H1 (cell line): Measurements from ENCODE around the gene ZBTB37. TPM values are rescaled to one million over a fixed set of nuclear protein-coding genes. Genes with fewer than 3 reads are reported as not detected.

Experiments
- CTCF ChIA-PET: fragments of 300-600 bp; sonication (Branson Sonifier 250); formaldehyde crosslinking; loops from one replicate; lab custom pipeline; 2021; ENCODE audit not compliant: partially characterized antibody; lab: Charles Lee
- POLR2A ChIA-PET: fragments of 300-600 bp; sonication (Branson Sonifier 250); formaldehyde crosslinking; loops from one replicate; lab custom pipeline; 2021; ENCODE audit warnings: inconsistent platforms; ENCODE audit not compliant: partially characterized antibody; lab: Charles Lee
- DNase-seq, 2 experiments: peaks; one replicate each; pipeline versions ENCODE4 v3.0.0 to v3.0.0-alpha.2; 2010 to 2022; ENCODE audit warnings: low spot score in 2 of 2, low read depth in 1 of 2, mixed read lengths in 1 of 2
- FAIRE-seq: peaks from 2 replicates; lab custom pipeline; 2011; peaks lifted over from hg19 to GRCh38; lab: Jason Lieb, UNC
- H2AFZ ChIP-seq: 2 replicates; pipeline ENCODE4 v1.8.1; 2012; ENCODE audit warnings: low read length, inconsistent platforms
- H2AK5ac ChIP-seq: 2 replicates; pipeline ENCODE4 v1.6.1; 2013; ENCODE audit warnings: low read depth, low read length
- H2BK120ac ChIP-seq: replicated peaks from 2 replicates; pipeline ENCODE3; 2013; ENCODE audit warnings: low read depth, low read length, inconsistent platforms
- H2BK12ac ChIP-seq: 2 replicates; pipeline ENCODE4 v1.6.1; 2013; ENCODE audit warnings: low read depth, low read length
- H2BK15ac ChIP-seq: 2 replicates; pipeline ENCODE4 v1.6.1; 2013; ENCODE audit warnings: low read length
- H2BK20ac ChIP-seq: 2 replicates; pipeline ENCODE4 v1.6.1; 2013; ENCODE audit warnings: low read length
- H2BK5ac ChIP-seq: 2 replicates; pipeline ENCODE4 v1.6.1; 2013; ENCODE audit warnings: low read depth, low read length
- H3K14ac ChIP-seq: 2 replicates; pipeline ENCODE4 v1.6.1; 2013; ENCODE audit warnings: inconsistent platforms; ENCODE audit not compliant: insufficient read length
- H3K18ac ChIP-seq: 2 replicates; pipeline ENCODE4 v1.6.1; 2013; ENCODE audit warnings: low read length; ENCODE audit errors: extremely low read depth
- H3K23ac ChIP-seq: 2 replicates; pipeline ENCODE4 v1.6.1; 2013; ENCODE audit warnings: inconsistent platforms; ENCODE audit not compliant: insufficient read length
- H3K23me2 ChIP-seq: 2 replicates; pipeline ENCODE4 v1.6.1; 2013; ENCODE audit warnings: low read depth, low read length
- H3K27ac ChIP-seq: 2 replicates; pipeline ENCODE4 v1.6.1; 2011; ENCODE audit warnings: low read depth, low read length, inconsistent platforms
- H3K27me3 ChIP-seq, 4 experiments: replicated peaks in 1 of 4; 1 replicate in 1 of 4; 2 replicates in 3 of 4; pipeline versions ENCODE4 v1.6.1 to v1.8.1; 2011 to 2013; ENCODE audit warnings: low read length in 3 of 4, mild to moderate bottlenecking in 3 of 4, inconsistent platforms in 2 of 4, mixed read lengths in 2 of 4, moderate library complexity in 1 of 4; ENCODE audit not compliant: control insufficient read depth in 3 of 4, insufficient read depth in 3 of 4; ENCODE audit errors: extremely low read depth in 1 of 4
- H3K36me3 ChIP-seq, 4 experiments: 2 replicates each; pipeline versions ENCODE4 v1.6.1 to v1.8.1; 2011 to 2013; ENCODE audit warnings: mild to moderate bottlenecking in 4 of 4, low read length in 3 of 4, moderate library complexity in 2 of 4, control low read depth in 1 of 4, inconsistent platforms in 1 of 4; ENCODE audit not compliant: insufficient read depth in 4 of 4, control insufficient read depth in 2 of 4
- H3K4ac ChIP-seq: replicated peaks from 2 replicates; pipeline ENCODE3; 2013; ENCODE audit warnings: low read length, low read depth, mixed read lengths, inconsistent platforms; ENCODE audit not compliant: insufficient read length
- H3K4me1 ChIP-seq, 4 experiments: replicated peaks in 1 of 4; 1 replicate in 1 of 4; 2 replicates in 3 of 4; pipeline versions ENCODE4 v1.6.1 to v1.8.1; 2011 to 2013; ENCODE audit warnings: low read length in 3 of 4, inconsistent platforms in 2 of 4, mixed read lengths in 1 of 4; ENCODE audit not compliant: insufficient read depth in 4 of 4, control insufficient read depth in 3 of 4
- H3K4me2 ChIP-seq, 2 experiments: 2 replicates each; pipeline versions ENCODE4 v1.6.1 to v1.8.1; 2011 to 2013; ENCODE audit warnings: low read depth in 2 of 2, low read length in 2 of 2, control low read depth in 1 of 2, inconsistent platforms in 1 of 2, mild to moderate bottlenecking in 1 of 2; ENCODE audit not compliant: insufficient read depth in 1 of 2
- H3K4me3 ChIP-seq, 4 experiments: fragments of 200-600, 300-600 bp in 1 of 4; sonication (generic), shearing (Covaris generic), sonication (Bioruptor Twin) in 1 of 4; 2 replicates each; pipeline versions ENCODE4 v1.5.1 to v1.8.1; 2011 to 2016; ENCODE audit warnings: low read length in 4 of 4, low read depth in 3 of 4, control low read depth in 2 of 4, inconsistent platforms in 2 of 4, mild to moderate bottlenecking in 2 of 4, mixed read lengths in 1 of 4, moderate library complexity in 1 of 4; ENCODE audit not compliant: insufficient read depth in 2 of 4; ENCODE audit errors: extremely low read depth in 1 of 4
- H3K56ac ChIP-seq: replicated peaks from 2 replicates; pipeline ENCODE3; 2013; ENCODE audit warnings: low read depth, mild to moderate bottlenecking, mixed read lengths, low read length, inconsistent platforms; ENCODE audit not compliant: insufficient read length
- H3K79me1 ChIP-seq: 2 replicates; pipeline ENCODE4 v1.6.1; 2013; ENCODE audit warnings: low read depth, low read length, control low read depth
- H3K79me2 ChIP-seq, 2 experiments: 2 replicates each; pipeline versions ENCODE4 v1.6.1 to v1.8.1; 2012 to 2013; ENCODE audit warnings: low read length in 2 of 2, mild to moderate bottlenecking in 2 of 2, inconsistent platforms in 1 of 2; ENCODE audit not compliant: insufficient read depth in 2 of 2, control insufficient read depth in 1 of 2
- H3K9ac ChIP-seq, 4 experiments: replicated peaks in 1 of 4; 1 replicate in 1 of 4; 2 replicates in 3 of 4; pipeline versions ENCODE4 v1.6.1 to v1.8.1; 2011 to 2013; ENCODE audit warnings: low read depth in 3 of 4, low read length in 3 of 4, control low read depth in 2 of 4, mild to moderate bottlenecking in 2 of 4, moderate library complexity in 2 of 4, inconsistent platforms in 1 of 4; ENCODE audit errors: extremely low read depth in 1 of 4
- H3K9me3 ChIP-seq, 2 experiments: 2 replicates each; pipeline versions ENCODE4 v1.6.1 to v1.8.1; 2012 to 2013; ENCODE audit warnings: mild to moderate bottlenecking in 2 of 2, moderate library complexity in 2 of 2, control low read depth in 1 of 2, inconsistent platforms in 1 of 2, low read depth in 1 of 2, low read length in 1 of 2, mixed read lengths in 1 of 2; ENCODE audit not compliant: insufficient read depth in 2 of 2
- H4K20me1 ChIP-seq, 2 experiments: replicated peaks in 1 of 2; 2 replicates each; pipeline versions ENCODE3 to v1.8.1; 2011 to 2013; ENCODE audit warnings: inconsistent platforms in 2 of 2, low read length in 2 of 2, mild to moderate bottlenecking in 1 of 2; ENCODE audit not compliant: insufficient read depth in 2 of 2, control insufficient read depth in 1 of 2
- H4K5ac ChIP-seq: 2 replicates; pipeline ENCODE4 v1.6.1; 2013; ENCODE audit warnings: low read length, low read depth, mixed read lengths, inconsistent platforms; ENCODE audit not compliant: insufficient read length
- H4K8ac ChIP-seq: 2 replicates; pipeline ENCODE4 v1.8.0; 2013; ENCODE audit warnings: mild to moderate bottlenecking, moderate library complexity, low read length, inconsistent platforms; ENCODE audit not compliant: insufficient read depth; ENCODE audit errors: extremely low read depth
- H4K91ac ChIP-seq: replicated peaks from 2 replicates; pipeline ENCODE3; 2013; ENCODE audit warnings: low read length, mixed read lengths, inconsistent platforms; ENCODE audit not compliant: insufficient read length
- ASH2L ChIP-seq: fragments of 200-600, 300-600 bp; sonication (generic); IDR thresholded peaks from one replicate; pipeline ENCODE4 v1.7.1; 2017; ENCODE audit warnings: low read length
- CBX8 ChIP-seq: fragments of 300-800, 300-1000 bp; sonication (generic); IDR thresholded peaks from 2 replicates; pipeline ENCODE4 v1.7.1; 2016; ENCODE audit warnings: low read depth, low read length, borderline replicate concordance
- MAFK ChIP-seq: IDR thresholded peaks from 2 replicates; pipeline ENCODE4 v1.6.1; 2012; ENCODE audit warnings: low read depth, mild to moderate bottlenecking, improper control_type of control experiment, low read length
- NRF1 ChIP-seq: IDR thresholded peaks from 2 replicates; pipeline ENCODE4 v1.6.1; 2011; ENCODE audit warnings: mild to moderate bottlenecking, low read depth, low read length, improper control_type of control experiment
- SP1 ChIP-seq: IDR thresholded peaks from 2 replicates; pipeline ENCODE4 v1.6.1; 2011; ENCODE audit warnings: low read depth, low read length
- WGBS, 2 experiments: shearing (Covaris generic) in 1 of 2; methylation state at CpG; one replicate each; pipeline versions ENCODE4 v1.1.6 to v1.1.7; 2013 to 2015; ENCODE audit warnings: low lambda C conversion rate in 2 of 2, mixed read lengths in 2 of 2, inconsistent platforms in 1 of 2, low coverage in 1 of 2, missing lambda C conversion rate in 1 of 2; ENCODE audit not compliant: insufficient replicate concordance in 2 of 2, insufficient coverage in 1 of 2, insufficient read length in 1 of 2; ENCODE audit errors: extremely low coverage in 1 of 2, missing lambda C conversion rate in 1 of 2; 5-methylcytosine and 5-hydroxymethylcytosine counted together
- long read RNA-seq, 2 experiments: library from RNA in 1 of 2; library from capped mRNA in 1 of 2; stranded (forward); transcript quantifications; one replicate each; pipeline ENCODE4 v2.0.0, GENCODE V29; 2021; ENCODE audit warnings: inconsistent platforms in 1 of 2
- polyA minus RNA-seq, 3 experiments: library from RNA; depleted of rRNA, polyadenylated mRNA; stranded (reverse); fragments of >200 nt; gene quantifications; 1 replicate in 2 of 3; 2 replicates in 1 of 3; pipeline ENCODE4 v1.2.3, GENCODE V29; 2011
- polyA plus RNA-seq, 7 experiments: library from polyadenylated mRNA; depleted of rRNA in 3 of 7; stranded (reverse) in 5 of 7; unstranded in 2 of 7; fragments of >200 nt in 5 of 7; fragments of 200-250 nt in 2 of 7; gene quantifications; 1 replicate in 5 of 7; 2 replicates in 1 of 7; 4 replicates in 1 of 7; pipeline versions ENCODE4 v1.2.1 to v1.2.3, GENCODE V29; 2011 to 2013; ENCODE audit warnings: missing spikeins in 2 of 7, mixed read lengths in 2 of 7
- total RNA-seq: library from RNA; stranded (reverse); fragmentation: NEBNext Ultra II Directional; extraction: Animal tissue kit (Norgen Biotek cat#: 25700); gene quantifications from 2 replicates; pipeline ENCODE4 v1.2.1, GENCODE V29; 2021

ZBTB37 gene
- 11.3 and 12.5 TPM in 2 replicates for total RNA-seq
- polyA plus RNA-seq (2011; rRNA removed), result 1.6 and 1.7 TPM in 2 replicates
- 2.5 TPM for polyA plus RNA-seq (2011; cell fraction: cytosol; rRNA removed)
- polyA plus RNA-seq (2011; cell fraction: nucleus; rRNA removed), result 5.2 TPM
- polyA plus RNA-seq (2012, experiment 1 of 2), result 1.6 to 4.6 TPM (median 2.8 TPM) in 4 replicates
- 0.14 TPM for polyA plus RNA-seq (2012, experiment 2 of 2)
- 3.3 TPM for polyA plus RNA-seq (2013, experiment 1 of 2)
- 2.8 TPM for polyA plus RNA-seq (2013, experiment 2 of 2)
- polyA minus RNA-seq (2011; rRNA and poly(A)+ RNA removed), result 27.7 and 32.6 TPM in 2 replicates
- 5.9 TPM for polyA minus RNA-seq (2011; cell fraction: cytosol; rRNA and poly(A)+ RNA removed)
- 15.9 TPM for polyA minus RNA-seq (2011; cell fraction: nucleus; rRNA and poly(A)+ RNA removed)
- long read RNA-seq, experiment 1, partial matches to known transcripts, result 0 of 3 reads
- long read RNA-seq, experiment 1, other reads (novel, unspliced or antisense), result 3 of 3 reads
- long read RNA-seq, experiment 2, partial matches to known transcripts, result 0 of 1 reads
- long read RNA-seq, experiment 2, other reads (novel, unspliced or antisense), result 1 of 1 reads

DNA sequence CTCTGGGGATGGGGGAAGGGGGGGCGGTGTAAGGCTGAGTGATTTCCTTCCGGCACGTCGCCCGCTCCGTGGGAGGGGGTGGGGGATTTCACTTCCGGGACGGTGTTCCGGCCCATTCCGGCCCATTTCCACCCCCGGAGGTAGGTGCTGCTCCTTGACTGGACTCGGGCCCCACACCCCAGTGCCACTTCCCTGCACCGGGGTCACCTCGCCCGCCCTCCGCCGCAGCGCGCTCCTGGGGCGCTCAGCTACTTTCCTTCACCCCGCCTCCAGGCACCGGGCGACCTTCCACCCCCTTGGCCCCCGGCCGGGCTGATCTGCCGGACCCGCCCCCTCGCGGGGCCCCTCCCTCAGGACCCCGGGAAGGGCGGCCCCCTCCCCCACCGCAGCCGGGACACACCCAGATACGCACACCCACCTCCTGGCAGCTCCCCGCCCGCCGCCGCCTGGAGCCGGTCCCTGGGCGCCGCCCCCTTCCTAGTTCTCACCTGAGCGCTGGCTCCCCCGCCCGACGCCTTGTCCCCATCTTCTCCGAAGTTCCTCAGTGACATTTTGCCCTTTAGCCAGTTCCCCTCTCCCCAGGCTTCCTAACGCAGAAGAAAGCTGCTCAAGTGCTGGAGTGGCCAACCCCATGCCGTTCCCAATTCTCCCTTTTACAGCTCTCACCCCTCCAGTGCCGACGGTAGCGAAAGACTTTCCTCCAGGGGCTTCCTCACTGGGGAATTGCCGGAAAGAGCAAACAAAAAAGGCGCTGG, at the start of gene ZBTB37:
Gene ZBTB37, plus strand, starts transcription at position 115 of the 755 bp plus-strand sequence. CDS start 1,846 bp downstream, outside the sequence.
- peak within 1 kb of the TSS; percentile 98 for H2BK5ac ChIP-seq
- peak within 1 kb of the TSS; percentile 80 for H4K5ac ChIP-seq
- H2BK120ac ChIP-seq, result peak within 1 kb of the TSS; percentile 58
- DNase-seq (peak; percentile 81 to 99), FAIRE-seq (no peak)
- POLR2A ChIA-PET, result interaction anchor here (0.6 to 13.3 kb wide), 93 partner anchors 8 to 1336 kb away, joined by 3 to 475 read pairs (median 5); partner anchors contain the start of genes CENPL, DARS2, KLHL20 and PRDX6
- no peak within 1 kb of the TSS for H2BK15ac ChIP-seq
- peaks cover 2 to 10% (median 4%) of the 10 kb centered on the region in 4 experiments; a peak in 5 of 7 replicates for H3K4me1 ChIP-seq
- peaks cover 3% of the 10 kb centered on the region for H3K23me2 ChIP-seq
- CTCF ChIA-PET, result interaction anchor here (0.6 to 1.5 kb wide), 3 partner anchors 45 to 890 kb away, joined by 3 to 5 read pairs (median 3); no protein-coding TSS in a partner anchor
- H4K8ac ChIP-seq, result peak within 1 kb of the TSS; percentile 96
- H3K79me1 ChIP-seq, result no peaks in the 10 kb centered on the region; the same call in 1 of the 2 replicates
- H3K4ac ChIP-seq, result peak within 1 kb of the TSS; percentile 79
- peak within 1 kb of the TSS; percentile 98 for H3K18ac ChIP-seq
- H2BK20ac ChIP-seq, result no peak within 1 kb of the TSS
- H3K4me2 ChIP-seq, result peak within 1 kb of the TSS; percentile 83 to 95
- peak within 1 kb of the TSS; percentile 97 to 99 (median 97) for H3K9ac ChIP-seq
- peaks cover 7 to 11% of the 10 kb centered on the region in 2 experiments for H4K20me1 ChIP-seq
- 2% methylated on average over 22 of the region's 53 CpGs; no CpG with 5 or more reads in 1 of the 2 experiments for WGBS, 2 experiments
- H2AK5ac ChIP-seq, result peak within 1 kb of the TSS; percentile 98; the same call in 1 of the 2 replicates
- H2AFZ ChIP-seq, result peak within 1 kb of the TSS; percentile 74; the same call in 1 of the 2 replicates
- no peaks in the 10 kb centered on the region for H3K9me3 ChIP-seq
- peak within 1 kb of the TSS; percentile 78 for H3K56ac ChIP-seq
- no peaks in the 10 kb centered on the region for H3K27me3 ChIP-seq
- H3K14ac ChIP-seq, result no peak within 1 kb of the TSS
- peak within 1 kb of the TSS; percentile 70 for H2BK12ac ChIP-seq
- peaks cover 0 to 52% of the 10 kb centered on the region in 2 experiments; a peak in 3 of 4 replicates for H3K79me2 ChIP-seq
- no peak within 1 kb of the TSS for H3K23ac ChIP-seq
- peaks cover 25 to 50% (median 37%) of the 10 kb centered on the region in 4 experiments for H3K36me3 ChIP-seq
- H4K91ac ChIP-seq, result peak within 1 kb of the TSS; percentile 86
- peak within 1 kb of the TSS; percentile 93 for H3K27ac ChIP-seq
- peak within 1 kb of the TSS; percentile 90 to 100 (median 92) for H3K4me3 ChIP-seq
- TF ChIP-seq CBX8 (no peak), SP1 (peak; percentile 18), ASH2L (peak; percentile 92), NRF1 (no peak), MAFK (no peak)
